22Rv1 (cell line): ENCODE measurements around the gene ZAR1L.
A peak's percentile ranks its signal among the peaks of the same experiment; 100 is the strongest.

Experiments
- H3K27ac ChIP-seq: fragments of 450-650 bp; 2 replicates; pipeline ENCODE4 v1.5.1; 2017
- CTCF ChIP-seq: fragments of 450-650 bp; IDR thresholded peaks from 2 replicates; pipeline ENCODE4 v1.5.1; 2017; ENCODE audit warnings: mild to moderate bottlenecking
- ZFX ChIP-seq: fragments of 450-650 bp; IDR thresholded peaks from 2 replicates; pipeline ENCODE4 v1.6.1; 2017; ENCODE audit warnings: antibody characterized with exemption, borderline replicate concordance

The ZAR1L gene

GRCh38 chr13:32281096-32281495 lies 34.1 kb downstream of the ZAR1L start:
- TF ChIP-seq ZFX (no peak), CTCF (no peak)
- H3K27ac ChIP-seq = no peak overlapping the region

GRCh38 chr13:32278426-32278825 lies 36.7 kb downstream of the ZAR1L start:
- no peak overlapping the region for H3K27ac ChIP-seq
- no peak for TF ChIP-seq CTCF
- no peak for TF ChIP-seq ZFX

- H3K27ac ChIP-seq = no peak overlapping the region
- TF ChIP-seq CTCF (no peak), ZFX (no peak)
These were observed 37.3 kb downstream of the ZAR1L start for GRCh38 chr13:32277839-32278238.

- no peak for TF ChIP-seq CTCF
- no peak for TF ChIP-seq ZFX
- H3K27ac ChIP-seq = no peak overlapping the region
These were observed 43.0 kb downstream of the ZAR1L start for GRCh38 chr13:32272021-32272683.

GRCh38 chr13:32267836-32268439 lies 47.2 kb downstream of the ZAR1L start:
- TF ChIP-seq CTCF (peak; percentile 85), ZFX (no peak)
- no peak overlapping the region for H3K27ac ChIP-seq

GRCh38 chr13:32266130-32266529 lies 49.0 kb downstream of the ZAR1L start:
- no peak overlapping the region for H3K27ac ChIP-seq
- no peak for TF ChIP-seq ZFX
- no peak for TF ChIP-seq CTCF

- TF ChIP-seq CTCF = no peak
- TF ChIP-seq ZFX = no peak
- H3K27ac ChIP-seq = no peak overlapping the region
These were observed 49.4 kb downstream of the ZAR1L start for GRCh38 chr13:32265726-32266125.
